Upper lobe of left lung (tissue), 4 donors: ENCODE data around the gene RBM4.
"Not testable (repeated sequence)": the region's sequence is repeated elsewhere in the genome, so short reads cannot be mapped to it uniquely, and the experiment has no call there.

Experiments used
- POLR2A ChIP-seq, 4 donors: fragments of 450-650 bp; IDR thresholded peaks; one replicate each; pipeline ENCODE4 v1.5.1; 2016 to 2017; ENCODE audit warnings: antibody characterized with exemption in 4 of 4, mild to moderate bottlenecking in 2 of 4
- TF ChIP-seq, protein P1 (sequence below), 6 experiments: fragments of 450-650 bp in 4 of 6; fragments of 200-600 bp in 2 of 6; sonication (generic) in 2 of 6; IDR thresholded peaks; one replicate each; pipeline ENCODE4 v1.5.1; 2016 to 2019; ENCODE audit warnings: antibody characterized with exemption in 6 of 6

DNA sequence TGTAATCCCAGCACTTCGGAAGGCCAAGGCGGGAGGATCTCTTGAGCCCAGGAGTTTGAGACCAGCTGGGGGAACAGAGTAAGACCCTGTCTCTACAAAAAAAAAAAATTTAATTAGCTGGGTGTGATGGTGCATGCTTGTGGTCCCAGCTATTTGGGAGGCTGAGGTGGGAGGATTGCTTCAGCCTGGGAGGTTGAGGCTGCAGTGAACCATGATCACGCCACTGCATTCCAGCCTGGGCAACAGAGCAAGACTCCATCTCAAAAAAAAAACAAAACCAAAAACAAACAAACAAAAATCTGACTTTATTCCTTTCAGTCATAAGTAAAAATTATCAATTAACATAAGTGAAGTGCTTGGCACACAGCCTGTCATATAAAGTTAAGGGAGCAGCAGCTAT is 31.9 kb upstream of the RBM4 start:
- TF ChIP-seq, protein P1, sequence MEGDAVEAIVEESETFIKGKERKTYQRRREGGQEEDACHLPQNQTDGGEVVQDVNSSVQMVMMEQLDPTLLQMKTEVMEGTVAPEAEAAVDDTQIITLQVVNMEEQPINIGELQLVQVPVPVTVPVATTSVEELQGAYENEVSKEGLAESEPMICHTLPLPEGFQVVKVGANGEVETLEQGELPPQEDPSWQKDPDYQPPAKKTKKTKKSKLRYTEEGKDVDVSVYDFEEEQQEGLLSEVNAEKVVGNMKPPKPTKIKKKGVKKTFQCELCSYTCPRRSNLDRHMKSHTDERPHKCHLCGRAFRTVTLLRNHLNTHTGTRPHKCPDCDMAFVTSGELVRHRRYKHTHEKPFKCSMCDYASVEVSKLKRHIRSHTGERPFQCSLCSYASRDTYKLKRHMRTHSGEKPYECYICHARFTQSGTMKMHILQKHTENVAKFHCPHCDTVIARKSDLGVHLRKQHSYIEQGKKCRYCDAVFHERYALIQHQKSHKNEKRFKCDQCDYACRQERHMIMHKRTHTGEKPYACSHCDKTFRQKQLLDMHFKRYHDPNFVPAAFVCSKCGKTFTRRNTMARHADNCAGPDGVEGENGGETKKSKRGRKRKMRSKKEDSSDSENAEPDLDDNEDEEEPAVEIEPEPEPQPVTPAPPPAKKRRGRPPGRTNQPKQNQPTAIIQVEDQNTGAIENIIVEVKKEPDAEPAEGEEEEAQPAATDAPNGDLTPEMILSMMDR (IDR thresholded peaks at IDR 0.05): not testable (repeated sequence)
- TF ChIP-seq POLR2A (IDR thresholded peaks at IDR 0.05): not testable (repeated sequence)
